Endothelial cell of umbilical vein (primary cell): ENCODE data around the gene ACOT13. TPM values are rescaled to one million over a fixed set of nuclear protein-coding genes. Genes with fewer than 3 reads are reported as not detected.

Experiments used
- BruUV-seq: library from RNA; stranded (reverse); fragments of 400-500 nt; replicated peaks from 2 replicates; lab custom pipeline; 2021; lab: Mats Ljungman, UMichigan
- CTCF ChIA-PET: fragments of 300-600, 350-600 bp; sonication (Branson Sonifier 250); formaldehyde crosslinking; loops from one replicate; lab custom pipeline; 2021; ENCODE audit warnings: antibody characterized with exemption, inconsistent platforms; lab: Charles Lee
- POLR2A ChIA-PET: fragments of 300-600, 350-600 bp; sonication (Branson Sonifier 250); formaldehyde crosslinking; loops from one replicate; lab custom pipeline; 2021; ENCODE audit warnings: antibody characterized with exemption, inconsistent platforms; lab: Charles Lee
- DNase-seq: peaks from one replicate; pipeline ENCODE4 v3.0.0-alpha.2; 2011; ENCODE audit warnings: low read depth, low spot score
- FAIRE-seq: peaks from 2 replicates; lab custom pipeline; 2011; peaks lifted over from hg19 to GRCh38; lab: Jason Lieb, UNC
- H2AFZ ChIP-seq: 2 replicates; pipeline ENCODE4 v1.6.0; 2012; ENCODE audit warnings: low read depth, low read length, control low read depth, inconsistent platforms
- H3K27ac ChIP-seq: 2 replicates; pipeline ENCODE4 v1.5.1; 2011; ENCODE audit warnings: low read depth, mild to moderate bottlenecking, control low read depth, low read length, moderate library complexity; ENCODE audit not compliant: insufficient read depth
- H3K27me3 ChIP-seq, 2 experiments: 2 replicates each; pipeline versions ENCODE4 v1.6.0 to v1.6.1; 2011; ENCODE audit warnings: low read length in 2 of 2, mixed read lengths in 1 of 2; ENCODE audit not compliant: control insufficient read depth in 2 of 2, insufficient read depth in 2 of 2
- H3K36me3 ChIP-seq, 2 experiments: 2 replicates in 1 of 2; 3 replicates in 1 of 2; pipeline ENCODE4 v1.5.1; 2011; ENCODE audit warnings: low read length in 2 of 2, mild to moderate bottlenecking in 1 of 2, moderate library complexity in 1 of 2; ENCODE audit not compliant: control insufficient read depth in 2 of 2, insufficient read depth in 2 of 2; ENCODE audit errors: extremely low read depth in 1 of 2
- H3K4me1 ChIP-seq: 3 replicates; pipeline ENCODE4 v1.5.1; 2011; ENCODE audit warnings: mild to moderate bottlenecking, low read length; ENCODE audit not compliant: control insufficient read depth, insufficient read depth; ENCODE audit errors: extremely low read depth
- H3K4me2 ChIP-seq: 2 replicates; pipeline ENCODE4 v1.6.1; 2011; ENCODE audit warnings: low read length, control low read depth, mixed read lengths; ENCODE audit not compliant: insufficient read depth
- H3K4me3 ChIP-seq, 3 experiments: fragments of 200-600 bp in 1 of 3; sonication (generic), shearing (Covaris generic) in 1 of 3; replicated peaks in 1 of 3; 2 replicates each; pipeline ENCODE4 v1.5.1; 2011 to 2016; ENCODE audit warnings: control low read depth in 3 of 3, low read length in 3 of 3, mild to moderate bottlenecking in 2 of 3, inconsistent platforms in 1 of 3, low read depth in 1 of 3, moderate library complexity in 1 of 3; ENCODE audit not compliant: insufficient read depth in 1 of 3
- H3K79me2 ChIP-seq: 2 replicates; pipeline ENCODE4 v1.6.0; 2012; ENCODE audit warnings: low read length, inconsistent platforms; ENCODE audit not compliant: control insufficient read depth, insufficient read depth
- H3K9ac ChIP-seq: replicated peaks from 2 replicates; pipeline ENCODE3; 2011; ENCODE audit warnings: low read length, control low read depth; ENCODE audit not compliant: insufficient read depth; ENCODE audit errors: extremely low read depth
- H3K9me1 ChIP-seq: replicated peaks from 3 replicates; pipeline ENCODE4 v1.6.0; 2011; ENCODE audit warnings: mild to moderate bottlenecking, low read length; ENCODE audit not compliant: control insufficient read depth, insufficient read depth; ENCODE audit errors: extremely low read depth
- H3K9me3 ChIP-seq: replicated peaks from 2 replicates; pipeline ENCODE4 v1.5.1; 2012; ENCODE audit warnings: low read length, inconsistent platforms; ENCODE audit not compliant: control insufficient read depth, insufficient read depth
- H4K20me1 ChIP-seq: replicated peaks from 2 replicates; pipeline ENCODE3; 2011; ENCODE audit warnings: mild to moderate bottlenecking, low read length; ENCODE audit not compliant: control insufficient read depth, insufficient read depth; ENCODE audit errors: extremely low read depth
- EZH2 ChIP-seq: IDR thresholded peaks from 2 replicates; pipeline ENCODE4 v1.6.1; 2012; ENCODE audit warnings: borderline replicate concordance, low read depth, mild to moderate bottlenecking, moderate library complexity, low read length, inconsistent platforms; ENCODE audit not compliant: severe bottlenecking
- GATA2 ChIP-seq: IDR thresholded peaks from 2 replicates; pipeline ENCODE4 v1.7.0; 2011; ENCODE audit warnings: low read depth, mild to moderate bottlenecking, moderate library complexity, mixed read lengths, low read length; ENCODE audit not compliant: insufficient read length, insufficient read depth
- POLR2A ChIP-seq: IDR thresholded peaks from 2 replicates; pipeline ENCODE4 v1.6.1; 2012; ENCODE audit warnings: low read depth, mild to moderate bottlenecking, control low read depth, low read length
- POLR2AphosphoS5 ChIP-seq: IDR thresholded peaks from 2 replicates; pipeline ENCODE4 v1.6.1; 2012; ENCODE audit warnings: low read depth, mild to moderate bottlenecking, control low read depth, low read length, moderate library complexity; ENCODE audit not compliant: insufficient read depth
- dilution Hi-C: fragments of 300-500 bp; cut with MboI; formaldehyde crosslinking; loops from one replicate; pipeline ENCODE4 v1.15.0; 2019; ENCODE audit warnings: low sequenced_read_pairs; ENCODE audit not compliant: extremely low pct_ligation_motif_present
- intact Hi-C: fragments of 100-400 bp; cut with micrococcal nuclease; formaldehyde crosslinking; loops from one replicate; pipeline ENCODE4 v1.10.0; 2022
- polyA plus RNA-seq, 4 experiments: library from polyadenylated mRNA; depleted of rRNA in 3 of 4; stranded (reverse) in 3 of 4; unstranded in 1 of 4; fragments of >200 nt; gene quantifications; 2 replicates each; pipeline versions ENCODE4 v1.2.1 to v1.2.3, GENCODE V29; 2011 to 2012; ENCODE audit warnings: missing spikeins in 1 of 4
- total RNA-seq: library from RNA; stranded (reverse); gene quantifications from 2 replicates; pipeline ENCODE4 v1.2.3, GENCODE V29; 2021
- TF ChIP-seq, protein P1 (sequence below): IDR thresholded peaks from 2 replicates; pipeline ENCODE4 v1.6.1; 2011; ENCODE audit not compliant: insufficient read depth, insufficient read length
- TF ChIP-seq, protein P2 (sequence below), 2 donors: IDR thresholded peaks; 1 replicate in 1 of 2; 2 replicates in 1 of 2; pipeline ENCODE4 v1.5.1; 2011; ENCODE audit warnings: low read length in 2 of 2, mild to moderate bottlenecking in 2 of 2, moderate library complexity in 2 of 2, control low read depth in 1 of 2, inconsistent platforms in 1 of 2, low read depth in 1 of 2; ENCODE audit not compliant: insufficient read depth in 1 of 2; ENCODE audit errors: extremely low read depth in 1 of 2

Gene ACOT13
- total and polyA plus RNA-seq, 2 donors (not counting 3 experiments of a cell fraction or from before 2014, with no cell fraction given): 7.7 to 24.1 TPM

DNA sequence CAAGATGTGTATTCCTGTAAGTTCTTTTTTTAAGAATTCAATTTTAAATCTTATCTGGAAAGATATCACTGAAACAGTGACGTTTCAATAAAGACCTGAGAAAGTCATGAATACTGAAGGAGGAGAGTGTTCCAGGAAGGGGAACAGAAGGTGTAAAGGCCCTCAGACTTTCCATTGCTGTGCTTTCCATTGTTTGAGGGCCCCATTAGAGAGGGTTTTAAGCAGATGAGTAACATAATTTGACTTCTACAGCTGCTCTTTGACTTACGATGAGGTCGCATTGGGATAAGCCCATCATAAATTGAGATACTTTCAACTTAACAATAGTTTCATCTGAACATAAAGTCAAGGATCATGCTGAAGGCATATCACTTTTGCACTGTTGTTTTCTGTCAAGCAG is 24.7 kb downstream of the ACOT13 start:
- H3K9me3 ChIP-seq: no peaks in the 10 kb centered on the region
- H3K27ac ChIP-seq: no peak overlapping the region
- H3K4me3 ChIP-seq: no peak overlapping the region
- no peaks in the 10 kb centered on the region for H3K36me3 ChIP-seq
- ChIA-PET CTCF (interaction anchor here (8.8 kb wide), 1 partner anchor 109 kb away, joined by 124 read pairs; no protein-coding TSS in a partner anchor), POLR2A (no interaction called here)
- H3K79me2 ChIP-seq: no peaks in the 10 kb centered on the region
- dilution Hi-C loops (no loop called here), intact Hi-C loops (loop anchor here (10.0 kb wide), 1 partner anchor 407 kb away; no protein-coding TSS in a partner anchor)
- TF ChIP-seq, protein P1, sequence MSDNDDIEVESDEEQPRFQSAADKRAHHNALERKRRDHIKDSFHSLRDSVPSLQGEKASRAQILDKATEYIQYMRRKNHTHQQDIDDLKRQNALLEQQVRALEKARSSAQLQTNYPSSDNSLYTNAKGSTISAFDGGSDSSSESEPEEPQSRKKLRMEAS: no peak
- no peak for TF ChIP-seq GATA2
- no peak for TF ChIP-seq POLR2A
- TF ChIP-seq, protein P2, sequence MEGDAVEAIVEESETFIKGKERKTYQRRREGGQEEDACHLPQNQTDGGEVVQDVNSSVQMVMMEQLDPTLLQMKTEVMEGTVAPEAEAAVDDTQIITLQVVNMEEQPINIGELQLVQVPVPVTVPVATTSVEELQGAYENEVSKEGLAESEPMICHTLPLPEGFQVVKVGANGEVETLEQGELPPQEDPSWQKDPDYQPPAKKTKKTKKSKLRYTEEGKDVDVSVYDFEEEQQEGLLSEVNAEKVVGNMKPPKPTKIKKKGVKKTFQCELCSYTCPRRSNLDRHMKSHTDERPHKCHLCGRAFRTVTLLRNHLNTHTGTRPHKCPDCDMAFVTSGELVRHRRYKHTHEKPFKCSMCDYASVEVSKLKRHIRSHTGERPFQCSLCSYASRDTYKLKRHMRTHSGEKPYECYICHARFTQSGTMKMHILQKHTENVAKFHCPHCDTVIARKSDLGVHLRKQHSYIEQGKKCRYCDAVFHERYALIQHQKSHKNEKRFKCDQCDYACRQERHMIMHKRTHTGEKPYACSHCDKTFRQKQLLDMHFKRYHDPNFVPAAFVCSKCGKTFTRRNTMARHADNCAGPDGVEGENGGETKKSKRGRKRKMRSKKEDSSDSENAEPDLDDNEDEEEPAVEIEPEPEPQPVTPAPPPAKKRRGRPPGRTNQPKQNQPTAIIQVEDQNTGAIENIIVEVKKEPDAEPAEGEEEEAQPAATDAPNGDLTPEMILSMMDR (IDR thresholded peaks at IDR 0.05; ENCODE audit: extremely low read depth in 1 of 2, insufficient read depth in 1 of 2, low read depth in 1 of 2, low read length in 2 of 2): no peak
- TF ChIP-seq POLR2AphosphoS5: no peak
- TF ChIP-seq EZH2: no peak
- H3K9me1 ChIP-seq: no peaks in the 10 kb centered on the region
- BruUV-seq: no TSS peak
- no peaks in the 10 kb centered on the region for H3K27me3 ChIP-seq
- no peak overlapping the region for H3K4me2 ChIP-seq
- no peaks in the 10 kb centered on the region for H3K4me1 ChIP-seq
- DNase-seq (no peak), FAIRE-seq (peak; percentile 40)
- H4K20me1 ChIP-seq: no peaks in the 10 kb centered on the region
- no peak overlapping the region for H2AFZ ChIP-seq
- no peak overlapping the region for H3K9ac ChIP-seq
